ENCODE measurements around the gene COL4A6.

- TF ChIP-seq CTCF (IDR thresholded peaks at IDR 0.05 in 8 of 11, conservative IDR thresholded peaks at IDR 0.05 in 3 of 11): no peak
- no peak for TF ChIP-seq POLR2A (IDR thresholded peaks at IDR 0.05)
- no peak for TF ChIP-seq POLR2AphosphoS5 (IDR thresholded peaks at IDR 0.05)
These were observed 76.2 kb downstream of the COL4A6 start for GRCh38 chrX:108362026-108362425.
